Ishikawa (cell line): ENCODE results near the gene SCD5.

Experiments used
- CEBPB ChIP-seq: IDR thresholded peaks from 2 replicates; pipeline ENCODE4 v1.6.1; 2012
- CREB1 ChIP-seq: IDR thresholded peaks from 2 replicates; pipeline ENCODE4 v1.6.1; 2012; ENCODE audit warnings: low read depth
- EGR1 ChIP-seq: IDR thresholded peaks from 2 replicates; pipeline ENCODE4 v1.6.1; 2012
- EP300 ChIP-seq: IDR thresholded peaks from 2 replicates; pipeline ENCODE4 v1.6.1; 2012; ENCODE audit warnings: borderline replicate concordance
- FOXM1 ChIP-seq: IDR thresholded peaks from 2 replicates; pipeline ENCODE4 v1.6.1; 2012; ENCODE audit warnings: low read depth, borderline replicate concordance
- NFIC ChIP-seq: IDR thresholded peaks from 2 replicates; pipeline ENCODE4 v1.6.1; 2012
- RAD21 ChIP-seq: IDR thresholded peaks from 2 replicates; pipeline ENCODE4 v1.6.1; 2012; ENCODE audit warnings: low read depth
- TAF1 ChIP-seq: IDR thresholded peaks from 2 replicates; pipeline ENCODE4 v1.6.1; 2012; ENCODE audit warnings: low read depth, mild to moderate bottlenecking
- TCF12 ChIP-seq: IDR thresholded peaks from 2 replicates; pipeline ENCODE4 v1.6.1; 2012; ENCODE audit warnings: low read depth
- TEAD4 ChIP-seq: IDR thresholded peaks from 2 replicates; pipeline ENCODE4 v1.6.1; 2012
- USF1 ChIP-seq: IDR thresholded peaks from 2 replicates; pipeline ENCODE4 v1.6.1; 2012
- YY1 ChIP-seq: IDR thresholded peaks from 2 replicates; pipeline ENCODE4 v1.6.1; 2012; ENCODE audit warnings: low read depth
- ZBTB7A ChIP-seq: IDR thresholded peaks from 2 replicates; pipeline ENCODE4 v1.6.1; 2012; ENCODE audit warnings: low read depth
- TF ChIP-seq, protein P1 (sequence below): IDR thresholded peaks from 2 replicates; pipeline ENCODE4 v1.6.1; 2012
- TF ChIP-seq, protein P2 (sequence below): IDR thresholded peaks from 2 replicates; pipeline ENCODE4 v1.6.1; 2012; ENCODE audit warnings: low read depth, mild to moderate bottlenecking

The SCD5 gene

GRCh38 chr4:82680834-82681233, 117.8 kb downstream of the SCD5 start:
- TF ChIP-seq EGR1 (no peak), YY1 (no peak), ZBTB7A (no peak), CREB1 (no peak), TCF12 (no peak), CEBPB (no peak), USF1 (no peak), TEAD4 (no peak), FOXM1 (no peak), TAF1 (no peak), EP300 (no peak), RAD21 (no peak), NFIC (no peak)
- TF ChIP-seq, protein P1, sequence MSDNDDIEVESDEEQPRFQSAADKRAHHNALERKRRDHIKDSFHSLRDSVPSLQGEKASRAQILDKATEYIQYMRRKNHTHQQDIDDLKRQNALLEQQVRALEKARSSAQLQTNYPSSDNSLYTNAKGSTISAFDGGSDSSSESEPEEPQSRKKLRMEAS: no peak
- TF ChIP-seq, protein P2, sequence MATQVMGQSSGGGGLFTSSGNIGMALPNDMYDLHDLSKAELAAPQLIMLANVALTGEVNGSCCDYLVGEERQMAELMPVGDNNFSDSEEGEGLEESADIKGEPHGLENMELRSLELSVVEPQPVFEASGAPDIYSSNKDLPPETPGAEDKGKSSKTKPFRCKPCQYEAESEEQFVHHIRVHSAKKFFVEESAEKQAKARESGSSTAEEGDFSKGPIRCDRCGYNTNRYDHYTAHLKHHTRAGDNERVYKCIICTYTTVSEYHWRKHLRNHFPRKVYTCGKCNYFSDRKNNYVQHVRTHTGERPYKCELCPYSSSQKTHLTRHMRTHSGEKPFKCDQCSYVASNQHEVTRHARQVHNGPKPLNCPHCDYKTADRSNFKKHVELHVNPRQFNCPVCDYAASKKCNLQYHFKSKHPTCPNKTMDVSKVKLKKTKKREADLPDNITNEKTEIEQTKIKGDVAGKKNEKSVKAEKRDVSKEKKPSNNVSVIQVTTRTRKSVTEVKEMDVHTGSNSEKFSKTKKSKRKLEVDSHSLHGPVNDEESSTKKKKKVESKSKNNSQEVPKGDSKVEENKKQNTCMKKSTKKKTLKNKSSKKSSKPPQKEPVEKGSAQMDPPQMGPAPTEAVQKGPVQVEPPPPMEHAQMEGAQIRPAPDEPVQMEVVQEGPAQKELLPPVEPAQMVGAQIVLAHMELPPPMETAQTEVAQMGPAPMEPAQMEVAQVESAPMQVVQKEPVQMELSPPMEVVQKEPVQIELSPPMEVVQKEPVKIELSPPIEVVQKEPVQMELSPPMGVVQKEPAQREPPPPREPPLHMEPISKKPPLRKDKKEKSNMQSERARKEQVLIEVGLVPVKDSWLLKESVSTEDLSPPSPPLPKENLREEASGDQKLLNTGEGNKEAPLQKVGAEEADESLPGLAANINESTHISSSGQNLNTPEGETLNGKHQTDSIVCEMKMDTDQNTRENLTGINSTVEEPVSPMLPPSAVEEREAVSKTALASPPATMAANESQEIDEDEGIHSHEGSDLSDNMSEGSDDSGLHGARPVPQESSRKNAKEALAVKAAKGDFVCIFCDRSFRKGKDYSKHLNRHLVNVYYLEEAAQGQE: no peak

GRCh38 chr4:82679531-82679930, 119.1 kb downstream of the SCD5 start:
- no peak for TF ChIP-seq USF1
- TF ChIP-seq TCF12: no peak
- TF ChIP-seq, protein P1: no peak
- TF ChIP-seq EGR1: no peak
- TF ChIP-seq RAD21: no peak
- no peak for TF ChIP-seq CREB1
- no peak for TF ChIP-seq YY1
- TF ChIP-seq, protein P2: no peak
- no peak for TF ChIP-seq TEAD4
- no peak for TF ChIP-seq FOXM1
- TF ChIP-seq EP300: no peak
- no peak for TF ChIP-seq CEBPB

- TF ChIP-seq FOXM1 (no peak), YY1 (no peak), CREB1 (no peak), EGR1 (no peak)
These were observed 120.5 kb downstream of the SCD5 start for GRCh38 chr4:82678051-82678450.

- TF ChIP-seq EP300 (no peak), TCF12 (no peak), RAD21 (no peak), NFIC (no peak), FOXM1 (no peak), USF1 (no peak), TEAD4 (no peak), ZBTB7A (no peak), EGR1 (no peak), CEBPB (no peak), YY1 (no peak), TAF1 (no peak), CREB1 (no peak)
- TF ChIP-seq, protein P1: no peak
- TF ChIP-seq, protein P2: no peak
These were observed 121.3 kb downstream of the SCD5 start for GRCh38 chr4:82677327-82677726.
